Activated naive CD8-positive, alpha-beta T cell treated with anti-CD3 and anti-CD28 coated beads for 36 hours (primary cell): Measurements from ENCODE around the gene LIF. TPM values are rescaled to one million over a fixed set of nuclear protein-coding genes. Genes with fewer than 3 reads are reported as not detected.

Experiments used
- DNase-seq: peaks from one replicate; pipeline ENCODE4 v3.0.0; 2021
- H3K27ac Mint-ChIP-seq: one replicate; pipeline ENCODE4 v1.8.0; 2022; ENCODE audit warnings: mild to moderate bottlenecking, moderate library complexity, mixed read lengths
- H3K27me3 Mint-ChIP-seq: one replicate; pipeline ENCODE4 v1.8.0; 2022; ENCODE audit warnings: mild to moderate bottlenecking, mixed read lengths
- H3K36me3 Mint-ChIP-seq: one replicate; pipeline ENCODE4 v1.8.0; 2021; ENCODE audit warnings: mild to moderate bottlenecking, mixed read lengths
- H3K4me1 Mint-ChIP-seq: one replicate; pipeline ENCODE4 v1.8.0; 2021; ENCODE audit warnings: mixed read lengths
- H3K4me3 Mint-ChIP-seq: one replicate; pipeline ENCODE4 v1.8.0; 2022; ENCODE audit warnings: mild to moderate bottlenecking, moderate library complexity, mixed read lengths
- H3K9me3 Mint-ChIP-seq: one replicate; pipeline ENCODE4 v1.8.0; 2022; ENCODE audit warnings: mixed read lengths
- total RNA-seq, 2 experiments: library from RNA; stranded (reverse); gene quantifications; one replicate each; pipeline ENCODE4 v1.2.3, GENCODE V29; 2021

LIF gene
- total RNA-seq, 2 experiments from 2014 or later: 282 to 288 TPM

GRCh38 chr22:30275625-30276024, 29.1 kb upstream of the LIF start:
- peaks cover 2% of the 10 kb centered on the region for H3K9me3 Mint-ChIP-seq
- peaks cover 12% of the 10 kb centered on the region for H3K36me3 Mint-ChIP-seq
- peak overlapping the region; percentile 72 for H3K27ac Mint-ChIP-seq
- no peaks in the 10 kb centered on the region for H3K27me3 Mint-ChIP-seq
- DNase-seq: no peak
- peaks cover 25% of the 10 kb centered on the region for H3K4me1 Mint-ChIP-seq
- peak overlapping the region; percentile 1 for H3K4me3 Mint-ChIP-seq

GRCh38 chr22:30274437-30274812, 27.9 kb upstream of the LIF start:
- Mint-ChIP-seq H3K4me3 (no peak overlapping the region), H3K4me1 (peaks cover 22% of the 10 kb centered on the region), H3K27me3 (no peaks in the 10 kb centered on the region), H3K27ac (no peak overlapping the region), H3K36me3 (peaks cover 12% of the 10 kb centered on the region), H3K9me3 (peaks cover 2% of the 10 kb centered on the region)
- DNase-seq: no peak

GRCh38 chr22:30273711-30274436, 27.3 kb upstream of the LIF start:
- DNase-seq: no peak
- peaks cover 2% of the 10 kb centered on the region for H3K9me3 Mint-ChIP-seq
- H3K4me1 Mint-ChIP-seq: peaks cover 24% of the 10 kb centered on the region
- H3K4me3 Mint-ChIP-seq: no peak overlapping the region
- H3K27me3 Mint-ChIP-seq: no peaks in the 10 kb centered on the region
- H3K36me3 Mint-ChIP-seq: peaks cover 14% of the 10 kb centered on the region
- H3K27ac Mint-ChIP-seq: no peak overlapping the region

- H3K4me1 Mint-ChIP-seq: peaks cover 32% of the 10 kb centered on the region
Measured at GRCh38 chr22:30272781-30273601, 26.4 kb upstream of the LIF start.

GRCh38 chr22:30270832-30271231, 24.3 kb upstream of the LIF start:
- Mint-ChIP-seq H3K36me3 (peaks cover 27% of the 10 kb centered on the region), H3K4me1 (peaks cover 24% of the 10 kb centered on the region), H3K9me3 (no peaks in the 10 kb centered on the region), H3K4me3 (no peak overlapping the region), H3K27me3 (peaks cover 3% of the 10 kb centered on the region), H3K27ac (no peak overlapping the region)
- DNase-seq: no peak

More at GRCh38 chr22:30272781-30273601, 26.4 kb upstream of the LIF start:
- Mint-ChIP-seq H3K36me3 (peaks cover 19% of the 10 kb centered on the region), H3K27me3 (no peaks in the 10 kb centered on the region), H3K27ac (no peak overlapping the region), H3K9me3 (peaks cover 2% of the 10 kb centered on the region), H3K4me3 (no peak overlapping the region)
- no peak for DNase-seq

GRCh38 chr22:30268331-30268730, 21.8 kb upstream of the LIF start:
- H3K4me1 Mint-ChIP-seq: peaks cover 28% of the 10 kb centered on the region
- peaks cover 41% of the 10 kb centered on the region for H3K36me3 Mint-ChIP-seq
- DNase-seq: no peak
- H3K4me3 Mint-ChIP-seq: peak overlapping the region; percentile 95
- peak overlapping the region; percentile 99 for H3K27ac Mint-ChIP-seq
- peaks cover 3% of the 10 kb centered on the region for H3K27me3 Mint-ChIP-seq
- H3K9me3 Mint-ChIP-seq: no peaks in the 10 kb centered on the region

GRCh38 chr22:30267382-30268302, 21.1 kb upstream of the LIF start:
- Mint-ChIP-seq H3K36me3 (peaks cover 46% of the 10 kb centered on the region), H3K4me1 (peaks cover 33% of the 10 kb centered on the region), H3K27ac (peak overlapping the region; percentile 99), H3K27me3 (peaks cover 3% of the 10 kb centered on the region), H3K4me3 (peak overlapping the region; percentile 95), H3K9me3 (no peaks in the 10 kb centered on the region)
- peak; percentile 66 for DNase-seq

GRCh38 chr22:30266445-30267381, 20.2 kb upstream of the LIF start, which contains the start of gene OSM:
Gene OSM (minus strand): TSS chr22:30266851. CDS start chr22:30266799, 52 bp downstream.
- H3K4me3 Mint-ChIP-seq: peak within 1 kb of the TSS; percentile 95
- H3K27ac Mint-ChIP-seq: peak within 1 kb of the TSS; percentile 99
- H3K4me1 Mint-ChIP-seq: peaks cover 40% of the 10 kb centered on the region
- peaks cover 3% of the 10 kb centered on the region for H3K27me3 Mint-ChIP-seq
- H3K9me3 Mint-ChIP-seq: no peaks in the 10 kb centered on the region
- DNase-seq: peak; percentile 78
- H3K36me3 Mint-ChIP-seq: peaks cover 52% of the 10 kb centered on the region

GRCh38 chr22:30265823-30266444, 19.4 kb upstream of the LIF start:
- Mint-ChIP-seq H3K27me3 (peaks cover 3% of the 10 kb centered on the region), H3K36me3 (peaks cover 45% of the 10 kb centered on the region), H3K9me3 (no peaks in the 10 kb centered on the region), H3K27ac (peak overlapping the region; percentile 99), H3K4me3 (peak overlapping the region; percentile 95), H3K4me1 (peaks cover 40% of the 10 kb centered on the region)
- DNase-seq: peak; percentile 89

- Mint-ChIP-seq H3K4me1 (peaks cover 43% of the 10 kb centered on the region), H3K36me3 (peaks cover 45% of the 10 kb centered on the region), H3K4me3 (peak overlapping the region; percentile 95), H3K27ac (peak overlapping the region; percentile 99), H3K27me3 (peaks cover 3% of the 10 kb centered on the region), H3K9me3 (no peaks in the 10 kb centered on the region)
- no peak for DNase-seq
Measured at GRCh38 chr22:30265131-30265720, 18.7 kb upstream of the LIF start.

GRCh38 chr22:30263883-30264282, 17.3 kb upstream of the LIF start:
- Mint-ChIP-seq H3K9me3 (no peaks in the 10 kb centered on the region), H3K27me3 (peaks cover 6% of the 10 kb centered on the region), H3K36me3 (peaks cover 43% of the 10 kb centered on the region), H3K4me3 (peak overlapping the region; percentile 95), H3K4me1 (peaks cover 41% of the 10 kb centered on the region), H3K27ac (no peak overlapping the region)
- DNase-seq: no peak

- H3K27ac Mint-ChIP-seq: peak overlapping the region; percentile 78
- H3K4me1 Mint-ChIP-seq: peaks cover 36% of the 10 kb centered on the region
- no peaks in the 10 kb centered on the region for H3K9me3 Mint-ChIP-seq
- H3K4me3 Mint-ChIP-seq: peak overlapping the region; percentile 81
- peaks cover 6% of the 10 kb centered on the region for H3K27me3 Mint-ChIP-seq
- peak; percentile 81 for DNase-seq
- H3K36me3 Mint-ChIP-seq: peaks cover 38% of the 10 kb centered on the region
Measured at GRCh38 chr22:30262917-30263741, 16.6 kb upstream of the LIF start.
